ENCODE results near the gene CFDP1. TPM values are rescaled to one million over a fixed set of nuclear protein-coding genes. Genes with fewer than 3 reads are reported as not detected.

The CFDP1 gene
- polyA plus RNA-seq, 2 of the 4 experiments (the other 2 are of a cell fraction): 70.2 to 72.8 TPM

DNA sequence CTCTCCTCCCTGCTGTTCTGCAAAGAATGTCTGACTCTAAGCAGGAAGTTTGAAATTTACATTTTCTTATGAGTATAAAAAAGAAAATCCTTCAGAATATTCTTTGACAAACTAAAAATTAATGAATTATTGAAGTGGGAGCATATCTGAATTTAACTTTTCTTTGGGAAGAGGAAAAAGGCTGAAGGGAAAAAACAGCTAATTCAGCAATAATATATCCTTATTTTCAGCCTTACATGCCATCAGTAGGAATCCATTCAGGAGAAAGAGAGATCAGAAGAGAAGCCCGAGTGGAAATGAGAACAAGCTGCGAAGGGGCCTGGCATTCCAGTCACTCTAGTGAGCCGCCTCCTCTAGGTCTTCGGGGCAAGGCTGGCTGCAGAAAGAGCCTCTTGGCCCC is 140.1 kb downstream of the CFDP1 start:
- CTCF ChIA-PET: interaction anchor here (1.3 to 2.4 kb wide), 6 partner anchors 12 to 93 kb away, joined by 3 to 6 read pairs (median 4); partner anchors contain the start of gene BCAR1
- no peak for ATAC-seq
- H3K4me3 ChIP-seq: no peak overlapping the region

GRCh38 chr16:75292691-75293090 is 140.6 kb downstream of the CFDP1 start:
- no peak overlapping the region for H3K27ac ChIP-seq
- ATAC-seq: no peak
- DNase-seq (ENCODE audit: low read depth in 1 of 2, low spot score in 1 of 2): no peak
- TF ChIP-seq CHD2 (IDR thresholded peaks at IDR 0.05; ENCODE audit: low read length, partially characterized antibody) (no peak), BCL3 (IDR thresholded peaks at IDR 0.05) (no peak), FOSL2 (IDR thresholded peaks at IDR 0.05) (no peak), FOSL2 (CRISPR knock-in tag; IDR thresholded peaks at IDR 0.05) (no peak), HOXB13 (CRISPR knock-in tag; IDR thresholded peaks at IDR 0.05; ENCODE audit: low read depth) (no peak), EP300 (IDR thresholded peaks at IDR 0.05) (no peak), NFE2L2 (conservative IDR thresholded peaks at IDR 0.05; ENCODE audit: low read length) (no peak), NPAS2 (CRISPR knock-in tag; IDR thresholded peaks at IDR 0.05; ENCODE audit: borderline replicate concordance) (no peak), RCOR1 (IDR thresholded peaks at IDR 0.05; ENCODE audit: low read depth, low read length) (no peak)
- TF ChIP-seq, protein P1, sequence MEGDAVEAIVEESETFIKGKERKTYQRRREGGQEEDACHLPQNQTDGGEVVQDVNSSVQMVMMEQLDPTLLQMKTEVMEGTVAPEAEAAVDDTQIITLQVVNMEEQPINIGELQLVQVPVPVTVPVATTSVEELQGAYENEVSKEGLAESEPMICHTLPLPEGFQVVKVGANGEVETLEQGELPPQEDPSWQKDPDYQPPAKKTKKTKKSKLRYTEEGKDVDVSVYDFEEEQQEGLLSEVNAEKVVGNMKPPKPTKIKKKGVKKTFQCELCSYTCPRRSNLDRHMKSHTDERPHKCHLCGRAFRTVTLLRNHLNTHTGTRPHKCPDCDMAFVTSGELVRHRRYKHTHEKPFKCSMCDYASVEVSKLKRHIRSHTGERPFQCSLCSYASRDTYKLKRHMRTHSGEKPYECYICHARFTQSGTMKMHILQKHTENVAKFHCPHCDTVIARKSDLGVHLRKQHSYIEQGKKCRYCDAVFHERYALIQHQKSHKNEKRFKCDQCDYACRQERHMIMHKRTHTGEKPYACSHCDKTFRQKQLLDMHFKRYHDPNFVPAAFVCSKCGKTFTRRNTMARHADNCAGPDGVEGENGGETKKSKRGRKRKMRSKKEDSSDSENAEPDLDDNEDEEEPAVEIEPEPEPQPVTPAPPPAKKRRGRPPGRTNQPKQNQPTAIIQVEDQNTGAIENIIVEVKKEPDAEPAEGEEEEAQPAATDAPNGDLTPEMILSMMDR (IDR thresholded peaks at IDR 0.05): no peak
- no peaks in the 10 kb centered on the region for H3K9me3 ChIP-seq
- ChIA-PET POLR2A (no interaction called here), CTCF (interaction anchor here (1.3 to 1.7 kb wide), 4 partner anchors 11 to 41 kb away, joined by 3 to 5 read pairs (median 4); partner anchors contain the start of gene BCAR1)
- no peak for FAIRE-seq
- 0 out of 3 replicates have a peak, but pooled peaks cover 3% of the 10 kb centered on the region for H3K4me1 ChIP-seq
- no peak overlapping the region for H3K4me2 ChIP-seq
- no peak overlapping the region for H3K4me3 ChIP-seq
- 90% methylated on average over 3 of the region's 3 CpGs for WGBS (ENCODE audit: missing lambda C conversion rate)

More for the DNA sequence above, 140.1 kb downstream of the CFDP1 start:
- Histone ChIP-seq H3K27ac (no peak overlapping the region), H3K4me1 (no peaks in the 10 kb centered on the region), H3K9me3 (no peaks in the 10 kb centered on the region), H3K4me2 (no peak overlapping the region)
- FAIRE-seq (no peak), DNase-seq (ENCODE audit: low read depth in 1 of 2, low spot score in 1 of 2) (no peak)
- POLR2A ChIA-PET: no interaction called here
- WGBS (ENCODE audit: missing lambda C conversion rate): 94% methylated on average over 4 of the region's 4 CpGs
- TF ChIP-seq MAFK (IDR thresholded peaks at IDR 0.05; ENCODE audit: partially characterized antibody) (peak; percentile 75), NR3C1 (IDR thresholded peaks at IDR 0.05) (no peak), ZSCAN20 (CRISPR knock-in tag; IDR thresholded peaks at IDR 0.05) (no peak), E2F6 (IDR thresholded peaks at IDR 0.05; ENCODE audit: borderline replicate concordance, low read depth) (no peak)

- CTCF ChIA-PET: interaction anchor here (1.4 to 2.1 kb wide), 2 partner anchors 10 to 55 kb away, joined by 3 to 5 read pairs; no protein-coding TSS in a partner anchor
- no peak overlapping the region for H3K4me2 ChIP-seq
- no peak for DNase-seq (ENCODE audit: low read depth in 1 of 2, low spot score in 1 of 2)
- H3K4me1 ChIP-seq: 0 out of 3 replicates have a peak, but pooled peaks cover 3% of the 10 kb centered on the region
- POLR2A ChIA-PET: no interaction called here
- H3K4me3 ChIP-seq: no peak overlapping the region
- FAIRE-seq: no peak
- H3K9me3 ChIP-seq: no peaks in the 10 kb centered on the region
- no peak overlapping the region for H3K27ac ChIP-seq
- no peak for TF ChIP-seq PHF8 (IDR thresholded peaks at IDR 0.05; ENCODE audit: borderline replicate concordance, low read depth)
- TF ChIP-seq ZC3H11A (IDR thresholded peaks at IDR 0.05): no peak
- TF ChIP-seq HOXB13 (CRISPR knock-in tag; IDR thresholded peaks at IDR 0.05; ENCODE audit: low read depth): no peak
- no peak for TF ChIP-seq KDM1A (IDR thresholded peaks at IDR 0.05; ENCODE audit: low read depth)
- TF ChIP-seq FOSL2 (IDR thresholded peaks at IDR 0.05): no peak
- TF ChIP-seq FOSL2 (CRISPR knock-in tag; IDR thresholded peaks at IDR 0.05): no peak
- no peak for TF ChIP-seq RFX5 (IDR thresholded peaks at IDR 0.05)
- TF ChIP-seq EP300 (IDR thresholded peaks at IDR 0.05): no peak
- ATAC-seq: no peak
Observed at GRCh38 chr16:75289189-75289588, 144.1 kb downstream of the CFDP1 start.
